Panc1 (cell line): ENCODE measurements around the gene ABCB6.

Experiments
- CTCF ChIP-seq: fragments of 450-650 bp; IDR thresholded peaks from 2 replicates; pipeline ENCODE4 v1.5.1; 2017; ENCODE audit warnings: mild to moderate bottlenecking
- POLR2AphosphoS5 ChIP-seq: IDR thresholded peaks from 2 replicates; pipeline ENCODE4 v1.6.1; 2012; ENCODE audit warnings: mild to moderate bottlenecking, low read depth, low read length, moderate library complexity
- TCF7L2 ChIP-seq: IDR thresholded peaks from 2 replicates; pipeline ENCODE4 v1.6.1; 2011; ENCODE audit warnings: mild to moderate bottlenecking, low read depth, low read length, inconsistent platforms

GRCh38 chr2:219207134-219207883 lies 11.4 kb downstream of the ABCB6 start:
- TF ChIP-seq CTCF (no peak), TCF7L2 (no peak), POLR2AphosphoS5 (0 out of 2 replicates have a peak, but pooled peaks have one; percentile 4)
